Breast epithelium (tissue), 4 donors: ENCODE measurements around the gene CATSPERZ. TPM values are rescaled to one million over a fixed set of nuclear protein-coding genes. Genes with fewer than 3 reads are reported as not detected.

Source experiments
- DNase-seq, 2 donors: peaks; one replicate each; pipeline ENCODE4 v3.0.0-alpha.2; 2019; ENCODE audit warnings: low spot score in 2 of 2
- H3K27ac ChIP-seq, 2 donors: fragments of 200-600 bp; sonication (generic) in 1 of 2; one replicate each; pipeline ENCODE4 v1.5.1; 2016 to 2019; ENCODE audit warnings: mild to moderate bottlenecking in 1 of 2
- H3K27me3 ChIP-seq, 2 donors: fragments of 200-600 bp; sonication (generic) in 1 of 2; one replicate each; pipeline versions ENCODE4 v1.5.1 to v1.6.0; 2017 to 2019; ENCODE audit warnings: control low read depth in 1 of 2, mild to moderate bottlenecking in 1 of 2
- H3K36me3 ChIP-seq: fragments of 200-600 bp; one replicate; pipeline ENCODE4 v1.5.1; 2019
- H3K4me1 ChIP-seq, 2 donors: fragments of 200-600 bp; sonication (generic); one replicate each; pipeline ENCODE4 v1.5.1; 2016 to 2019; ENCODE audit warnings: control low read depth in 1 of 2
- H3K4me3 ChIP-seq, 3 donors: fragments of 200-600 bp; sonication (generic); 1 replicate in 2 of 3; 2 replicates in 1 of 3; pipeline ENCODE4 v1.5.1; 2016 to 2019; ENCODE audit warnings: mild to moderate bottlenecking in 3 of 3, moderate library complexity in 2 of 3
- H3K9me3 ChIP-seq, 2 donors: fragments of 200-600 bp; sonication (generic) in 1 of 2; one replicate each; pipeline ENCODE4 v1.5.1; 2016 to 2019; ENCODE audit warnings: control low read depth in 1 of 2
- POLR2A ChIP-seq: fragments of 450-650 bp; IDR thresholded peaks from one replicate; pipeline ENCODE4 v1.6.1; 2016; ENCODE audit warnings: antibody characterized with exemption, mild to moderate bottlenecking, moderate library complexity
- POLR2AphosphoS5 ChIP-seq, 3 donors: sonication (generic); formaldehyde crosslinking; IDR thresholded peaks; one replicate each; pipeline ENCODE4 v1.6.1; 2017; ENCODE audit warnings: antibody characterized with exemption in 3 of 3
- intact Hi-C: fragments of 100-400 bp; cut with DNase I; formaldehyde crosslinking; loops from one replicate; pipeline ENCODE4 v1.15.1; 2023; ENCODE audit warnings: low total_unique reads
- total RNA-seq, 3 donors: library from RNA; depleted of rRNA; stranded (reverse); fragments of >200 nt; gene quantifications; one replicate each; pipeline ENCODE4 v1.1.0, GENCODE V29; 2016
- TF ChIP-seq, protein P1 (sequence below), 3 donors: fragments of 450-650 bp; IDR thresholded peaks; one replicate each; pipeline ENCODE4 v1.5.1; 2016 to 2017; ENCODE audit warnings: antibody characterized with exemption in 3 of 3, mild to moderate bottlenecking in 3 of 3, moderate library complexity in 3 of 3

Gene CATSPERZ
- total RNA-seq, 3 donors from 2014 or later, result 1.8 TPM; not detected in 2

DNA sequence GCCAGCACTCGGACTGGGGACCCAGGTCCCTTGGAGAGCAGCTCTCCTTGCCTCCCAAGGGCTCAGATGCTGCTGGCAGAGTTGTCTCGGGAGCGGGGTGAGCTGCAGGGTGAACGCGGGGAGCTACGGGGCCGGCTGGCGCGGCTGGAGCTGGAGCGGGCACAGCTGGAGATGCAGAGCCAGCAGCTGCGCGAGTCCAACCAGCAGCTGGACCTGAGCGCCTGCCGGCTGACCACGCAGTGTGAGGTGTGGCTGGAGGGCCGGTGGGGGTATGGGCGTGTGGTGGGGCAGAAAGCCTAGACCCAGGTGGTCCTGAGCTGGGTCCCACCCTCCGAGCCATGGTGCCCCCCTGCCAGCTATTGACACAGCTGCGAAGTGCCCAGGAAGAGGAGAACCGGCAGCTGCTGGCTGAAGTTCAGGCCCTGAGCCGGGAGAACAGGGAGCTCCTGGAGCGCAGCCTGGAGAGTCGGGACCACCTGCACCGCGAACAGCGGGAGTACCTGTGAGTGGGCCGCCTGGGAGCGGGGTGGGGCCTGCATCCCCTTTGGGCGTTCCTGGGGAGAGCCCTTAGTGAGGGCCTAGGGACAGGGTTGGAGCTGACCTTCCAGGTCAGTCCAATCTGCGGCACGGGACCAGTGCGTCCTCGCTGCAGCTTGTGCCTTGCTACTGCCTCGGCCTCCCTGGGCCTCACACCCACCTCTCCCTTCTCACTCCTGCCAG, 53.0 kb downstream of the CATSPERZ start:
- Histone ChIP-seq H3K27ac (no peak overlapping the region), H3K4me1 (peaks cover 0 to 4% of the 10 kb centered on the region in 2 donors), H3K4me3 (no peak overlapping the region), H3K27me3 (no peaks in the 10 kb centered on the region), H3K9me3 (no peaks in the 10 kb centered on the region), H3K36me3 (no peaks in the 10 kb centered on the region)
- DNase-seq, result no peak
- TF ChIP-seq POLR2A, result no peak
- TF ChIP-seq, protein P1, sequence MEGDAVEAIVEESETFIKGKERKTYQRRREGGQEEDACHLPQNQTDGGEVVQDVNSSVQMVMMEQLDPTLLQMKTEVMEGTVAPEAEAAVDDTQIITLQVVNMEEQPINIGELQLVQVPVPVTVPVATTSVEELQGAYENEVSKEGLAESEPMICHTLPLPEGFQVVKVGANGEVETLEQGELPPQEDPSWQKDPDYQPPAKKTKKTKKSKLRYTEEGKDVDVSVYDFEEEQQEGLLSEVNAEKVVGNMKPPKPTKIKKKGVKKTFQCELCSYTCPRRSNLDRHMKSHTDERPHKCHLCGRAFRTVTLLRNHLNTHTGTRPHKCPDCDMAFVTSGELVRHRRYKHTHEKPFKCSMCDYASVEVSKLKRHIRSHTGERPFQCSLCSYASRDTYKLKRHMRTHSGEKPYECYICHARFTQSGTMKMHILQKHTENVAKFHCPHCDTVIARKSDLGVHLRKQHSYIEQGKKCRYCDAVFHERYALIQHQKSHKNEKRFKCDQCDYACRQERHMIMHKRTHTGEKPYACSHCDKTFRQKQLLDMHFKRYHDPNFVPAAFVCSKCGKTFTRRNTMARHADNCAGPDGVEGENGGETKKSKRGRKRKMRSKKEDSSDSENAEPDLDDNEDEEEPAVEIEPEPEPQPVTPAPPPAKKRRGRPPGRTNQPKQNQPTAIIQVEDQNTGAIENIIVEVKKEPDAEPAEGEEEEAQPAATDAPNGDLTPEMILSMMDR (IDR thresholded peaks at IDR 0.05), result no peak
- TF ChIP-seq POLR2AphosphoS5 (IDR thresholded peaks at IDR 0.05), result no peak
- intact Hi-C loops, result no loop called here

DNA sequence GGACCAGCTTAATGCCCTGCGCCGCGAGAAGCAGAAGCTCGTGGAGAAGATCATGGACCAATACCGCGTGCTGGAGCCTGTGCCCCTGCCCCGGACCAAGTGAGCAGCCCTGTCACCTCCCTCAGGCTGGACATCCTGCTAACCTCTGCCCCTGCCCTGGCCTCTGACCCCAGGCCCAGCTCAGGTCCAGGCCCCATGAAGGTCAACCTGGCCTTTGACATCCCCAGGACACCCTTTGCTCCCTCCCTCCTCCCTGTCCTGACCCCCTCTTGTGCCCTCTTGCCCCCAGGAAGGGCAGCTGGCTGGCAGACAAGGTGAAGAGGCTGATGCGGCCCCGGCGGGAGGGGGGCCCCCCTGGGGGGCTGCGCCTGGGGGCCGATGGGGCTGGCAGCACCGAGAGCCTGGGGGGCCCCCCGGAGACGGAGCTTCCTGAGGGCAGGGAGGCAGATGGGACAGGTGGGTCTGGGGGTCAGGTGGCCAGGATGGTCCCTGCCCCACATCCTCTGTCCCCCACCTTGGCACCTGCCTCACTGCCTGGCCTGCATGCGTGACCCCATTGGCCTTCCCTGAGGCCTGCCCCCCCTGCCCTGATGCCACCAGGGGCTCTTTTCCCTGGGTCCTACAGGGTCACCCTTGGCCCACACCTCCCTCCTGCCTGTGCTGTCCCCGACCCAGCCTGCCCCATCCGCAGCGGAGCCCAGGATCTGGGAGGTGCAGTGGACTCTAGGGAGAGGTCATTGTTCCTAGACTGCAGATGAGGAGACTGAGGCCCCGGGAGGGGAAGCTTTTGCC, 53.8 kb downstream of the CATSPERZ start:
- Histone ChIP-seq H3K27ac (no peak overlapping the region), H3K27me3 (no peaks in the 10 kb centered on the region), H3K9me3 (no peaks in the 10 kb centered on the region), H3K4me1 (peaks cover 4 to 9% of the 10 kb centered on the region in 2 donors), H3K36me3 (no peaks in the 10 kb centered on the region), H3K4me3 (no peak overlapping the region)
- no peak for DNase-seq
- intact Hi-C loops, result no loop called here
- TF ChIP-seq, protein P1 (IDR thresholded peaks at IDR 0.05), result no peak
- TF ChIP-seq POLR2A (no peak), POLR2AphosphoS5 (IDR thresholded peaks at IDR 0.05) (no peak)

Other genes starting within 250 kb of the CATSPERZ start
- 100 to 1,000 TPM in 1 of 3 donors, 10 to 100 TPM in 2; 19.7 to 113 (median 40.3) TPM for gene MACROD1, start 134.2 kb upstream of the CATSPERZ start, total RNA-seq
- gene STIP1, start 114.2 kb upstream of the CATSPERZ start, total RNA-seq, result 100 to 1,000 TPM in 2 of 3 donors, 10 to 100 TPM in 1; 88.5 to 114 (median 106) TPM
- gene FERMT3, start 93.6 kb upstream of the CATSPERZ start, total RNA-seq, result 10 to 100 TPM; 14.0 to 42.2 (median 17.4) TPM
- gene TRPT1, start 74.2 kb upstream of the CATSPERZ start, total RNA-seq, result 10 to 100 TPM; 42.9 to 54.1 (median 51.1) TPM
- 10 to 100 TPM; 34.2 to 58.0 (median 36.7) TPM for gene NUDT22, start 74.1 kb upstream of the CATSPERZ start, total RNA-seq
- 10 to 100 TPM; 23.6 to 33.5 (median 32.6) TPM for gene DNAJC4, start 69.8 kb upstream of the CATSPERZ start, total RNA-seq
- 100 to 1,000 TPM in 1 of 3 donors, 10 to 100 TPM in 2; 45.1 to 223 (median 53.4) TPM for gene VEGFB, start 65.8 kb upstream of the CATSPERZ start, total RNA-seq
- gene FKBP2, start 59.3 kb upstream of the CATSPERZ start, total RNA-seq, result 10 to 100 TPM; 51.4 to 77.3 (median 54.6) TPM
- gene PPP1R14B, start 53.4 kb upstream of the CATSPERZ start, total RNA-seq, result 100 to 1,000 TPM in 1 of 3 donors, 10 to 100 TPM in 2; 63.0 to 101 (median 64.7) TPM
- 10 to 100 TPM; 15.5 to 20.5 (median 19.0) TPM for gene PLCB3, start 48.8 kb upstream of the CATSPERZ start, total RNA-seq
- gene BAD, start 15.7 kb upstream of the CATSPERZ start, total RNA-seq, result 100 to 1,000 TPM in 1 of 3 donors, 10 to 100 TPM in 2; 80.3 to 107 (median 87.5) TPM
- gene GPR137, start 14.5 kb upstream of the CATSPERZ start, total RNA-seq, result 10 to 100 TPM in 2 of 3 donors, 1 to 10 TPM in 1; 8.9 to 14.7 (median 11.1) TPM
- 1 to 10 TPM in 1 of 3 donors, not detected in 2; 2.3 TPM for gene KCNK4, start 9.1 kb upstream of the CATSPERZ start, total RNA-seq
- 10 to 100 TPM; 38.2 to 43.9 (median 39.5) TPM for gene ESRRA, start 5.2 kb downstream of the CATSPERZ start, total RNA-seq
- 100 to 1,000 TPM; 206 to 266 (median 262) TPM for gene TRMT112, start 17.2 kb downstream of the CATSPERZ start, total RNA-seq
- gene PRDX5, start 17.8 kb downstream of the CATSPERZ start, total RNA-seq, result 100 to 1,000 TPM; 241 to 327 (median 262) TPM
- gene CCDC88B, start 39.8 kb downstream of the CATSPERZ start, total RNA-seq, result 10 to 100 TPM in 1 of 3 donors, 1 to 10 TPM in 2; 3.3 to 10.7 (median 5.9) TPM
- 10 to 100 TPM; 16.7 to 20.6 (median 19.4) TPM for gene RPS6KA4, start 58.8 kb downstream of the CATSPERZ start, total RNA-seq